SK-N-SH (cell line): ENCODE measurements around the gene IL1RL2. TPM values are rescaled to one million over a fixed set of nuclear protein-coding genes. Genes with fewer than 3 reads are reported as not detected.

Experiments used
- CTCF ChIA-PET: fragments of 300-600, 350-600 bp; formaldehyde crosslinking; extraction: SDS; loops from one replicate; lab custom pipeline; 2021; lab: Yijun Ruan, JAX
- POLR2A ChIA-PET: fragments of 350-600 bp; sonication (Branson Sonifier 250); formaldehyde crosslinking; extraction: SDS; loops from one replicate; lab custom pipeline; 2020; ENCODE audit warnings: antibody characterized with exemption, inconsistent platforms; lab: Yijun Ruan, JAX
- DNase-seq: peaks from one replicate; pipeline ENCODE4 v3.0.0; 2012
- H2AFZ ChIP-seq: fragments of 200-600 bp; sonication (generic); 2 replicates; pipeline ENCODE4 v1.8.1; 2016; ENCODE audit warnings: antibody characterized with exemption, mild to moderate bottlenecking, low read depth
- H3F3A ChIP-seq: fragments of 200-600 bp; sonication (generic); replicated peaks from 2 replicates; pipeline ENCODE3; 2016; ENCODE audit warnings: antibody characterized with exemption, mild to moderate bottlenecking; ENCODE audit not compliant: insufficient read depth
- H3K27ac ChIP-seq, 2 experiments: fragments of 200-500 bp in 1 of 2; fragments of 200-600 bp in 1 of 2; sonication (Bioruptor generic) in 1 of 2; sonication (generic), shearing (Covaris generic) in 1 of 2; 2 replicates each; pipeline versions ENCODE4 v1.5.1 to v1.6.1; 2014 to 2016; ENCODE audit warnings: low read depth in 2 of 2, inconsistent platforms in 1 of 2, low read length in 1 of 2, mild to moderate bottlenecking in 1 of 2, mixed read lengths in 1 of 2
- H3K27me3 ChIP-seq: fragments of 200-600 bp; sonication (generic), shearing (Covaris generic); 2 replicates; pipeline ENCODE4 v1.6.1; 2016; ENCODE audit warnings: mixed run types; ENCODE audit not compliant: insufficient read depth
- H3K36me3 ChIP-seq, 2 experiments: fragments of 200-500 bp in 1 of 2; fragments of 200-600 bp in 1 of 2; sonication (Bioruptor generic) in 1 of 2; sonication (generic) in 1 of 2; replicated peaks in 1 of 2; 2 replicates each; pipeline versions ENCODE3 to v1.5.1; 2014 to 2016; ENCODE audit warnings: low read length in 1 of 2, mild to moderate bottlenecking in 1 of 2; ENCODE audit not compliant: insufficient read depth in 2 of 2, control insufficient read depth in 1 of 2
- H3K4me1 ChIP-seq, 2 experiments: fragments of 200-500 bp in 1 of 2; fragments of 200-600 bp in 1 of 2; sonication (Bioruptor generic) in 1 of 2; sonication (generic), shearing (Covaris generic) in 1 of 2; 2 replicates each; pipeline versions ENCODE4 v1.5.1 to v1.6.1; 2014 to 2016; ENCODE audit warnings: low read depth in 1 of 2, low read length in 1 of 2, mixed run types in 1 of 2; ENCODE audit not compliant: insufficient read depth in 2 of 2, control insufficient read depth in 1 of 2
- H3K4me2 ChIP-seq: fragments of 200-600 bp; sonication (generic), shearing (Covaris generic); 2 replicates; pipeline ENCODE4 v1.6.1; 2017; ENCODE audit warnings: mixed run types
- H3K4me3 ChIP-seq, 2 experiments: fragments of 200-500 bp in 1 of 2; fragments of 200-600 bp in 1 of 2; sonication (Bioruptor generic) in 1 of 2; sonication (generic), shearing (Covaris generic) in 1 of 2; 2 replicates each; pipeline versions ENCODE4 v1.5.1 to v1.8.1; 2014 to 2016; ENCODE audit warnings: low read depth in 2 of 2, inconsistent platforms in 1 of 2, low read length in 1 of 2, mild to moderate bottlenecking in 1 of 2, mixed read lengths in 1 of 2, moderate library complexity in 1 of 2
- H3K79me2 ChIP-seq: fragments of 200-600 bp; sonication (generic); 2 replicates; pipeline ENCODE4 v1.8.1; 2017; ENCODE audit warnings: mild to moderate bottlenecking; ENCODE audit not compliant: insufficient read depth
- H3K9ac ChIP-seq: fragments of 200-600 bp; sonication (generic); 2 replicates; pipeline ENCODE4 v1.6.1; 2017; ENCODE audit warnings: mixed run types
- H3K9me2 ChIP-seq: fragments of 200-600 bp; sonication (generic); 2 replicates; pipeline ENCODE4 v1.6.1; 2017; ENCODE audit warnings: mixed run types
- H3K9me3 ChIP-seq: fragments of 200-600 bp; sonication (generic); 2 replicates; pipeline ENCODE4 v1.6.1; 2017; ENCODE audit warnings: mixed run types, mild to moderate bottlenecking, moderate library complexity
- H4K20me1 ChIP-seq: fragments of 200-600 bp; sonication (generic); 2 replicates; pipeline ENCODE4 v1.6.1; 2017; ENCODE audit warnings: mild to moderate bottlenecking, mixed run types; ENCODE audit not compliant: insufficient read depth
- FOSL2 ChIP-seq: IDR thresholded peaks from 2 replicates; pipeline ENCODE4 v1.4.0; 2012; ENCODE audit warnings: low read depth, mild to moderate bottlenecking, moderate library complexity, borderline replicate concordance
- FOXJ3 ChIP-seq: sonication (generic); formaldehyde crosslinking; IDR thresholded peaks from 2 replicates; pipeline ENCODE4 v1.5.1; 2020; ENCODE audit warnings: mild to moderate bottlenecking, missing genetic modification reagents
- GABPA ChIP-seq: IDR thresholded peaks from 2 replicates; pipeline ENCODE4 v1.4.0; 2012; ENCODE audit warnings: low read depth, mild to moderate bottlenecking
- JUND ChIP-seq: IDR thresholded peaks from 2 replicates; pipeline ENCODE4 v1.4.0; 2012
- MEF2A ChIP-seq: IDR thresholded peaks from 2 replicates; pipeline ENCODE4 v1.4.0; 2012; ENCODE audit warnings: low read depth, borderline replicate concordance
- MXI1 ChIP-seq: IDR thresholded peaks from 2 replicates; pipeline ENCODE4 v1.6.1; 2012; ENCODE audit warnings: mild to moderate bottlenecking, low read depth, low read length, improper control_type of control experiment
- NRF1 ChIP-seq: IDR thresholded peaks from 2 replicates; pipeline ENCODE4 v1.6.1; 2012; ENCODE audit warnings: low read depth, mild to moderate bottlenecking, low read length
- POLR2AphosphoS5 ChIP-seq: IDR thresholded peaks from 2 replicates; pipeline ENCODE4 v1.6.1; 2012; ENCODE audit warnings: low read depth, low read length
- SIN3A ChIP-seq: IDR thresholded peaks from 2 replicates; pipeline ENCODE4 v1.6.1; 2012; ENCODE audit warnings: low read depth, mild to moderate bottlenecking, low read length, moderate library complexity, borderline replicate concordance
- SMC3 ChIP-seq: IDR thresholded peaks from 2 replicates; pipeline ENCODE4 v1.6.1; 2012; ENCODE audit warnings: low read depth, low read length, improper control_type of control experiment
- TCF12 ChIP-seq: IDR thresholded peaks from 2 replicates; pipeline ENCODE4 v1.4.0; 2012
- USF1 ChIP-seq: IDR thresholded peaks from 2 replicates; pipeline ENCODE4 v1.4.0; 2012; ENCODE audit warnings: low read depth, borderline replicate concordance
- polyA plus RNA-seq, 3 experiments: library from polyadenylated mRNA; depleted of rRNA; stranded (reverse); fragments of >200 nt; gene quantifications; 2 replicates each; pipeline ENCODE4 v1.2.3, GENCODE V29; 2012
- TF ChIP-seq, protein P1 (sequence below): fragments of 150-350 bp; IDR thresholded peaks from 2 replicates; pipeline ENCODE4 v1.6.1; 2016; ENCODE audit warnings: mild to moderate bottlenecking, low read depth, low read length
- TF ChIP-seq, protein P2 (sequence below): fragments of 200-600 bp; sonication (generic); IDR thresholded peaks from 2 replicates; pipeline ENCODE4 v1.6.1; 2017; ENCODE audit warnings: antibody characterized with exemption, mild to moderate bottlenecking, moderate library complexity
- TF ChIP-seq, protein P3 (sequence below): IDR thresholded peaks from 2 replicates; pipeline ENCODE4 v1.6.1; 2012; ENCODE audit warnings: mild to moderate bottlenecking, low read depth, low read length, moderate library complexity
- TF ChIP-seq, protein P4 (sequence below): IDR thresholded peaks from 2 replicates; pipeline ENCODE4; 2012

Gene IL1RL2
- polyA plus RNA-seq, 1 of the 3 experiments (the other 2 are of a cell fraction) = 0.05 TPM

- H3K9me3 ChIP-seq = no peaks in the 10 kb centered on the region; the same call in 1 of the 2 replicates
- TF ChIP-seq SIN3A = no peak
- TF ChIP-seq JUND = no peak
- no peak for TF ChIP-seq FOSL2
- TF ChIP-seq, protein P1, sequence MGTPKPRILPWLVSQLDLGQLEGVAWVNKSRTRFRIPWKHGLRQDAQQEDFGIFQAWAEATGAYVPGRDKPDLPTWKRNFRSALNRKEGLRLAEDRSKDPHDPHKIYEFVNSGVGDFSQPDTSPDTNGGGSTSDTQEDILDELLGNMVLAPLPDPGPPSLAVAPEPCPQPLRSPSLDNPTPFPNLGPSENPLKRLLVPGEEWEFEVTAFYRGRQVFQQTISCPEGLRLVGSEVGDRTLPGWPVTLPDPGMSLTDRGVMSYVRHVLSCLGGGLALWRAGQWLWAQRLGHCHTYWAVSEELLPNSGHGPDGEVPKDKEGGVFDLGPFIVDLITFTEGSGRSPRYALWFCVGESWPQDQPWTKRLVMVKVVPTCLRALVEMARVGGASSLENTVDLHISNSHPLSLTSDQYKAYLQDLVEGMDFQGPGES = no peak
- TF ChIP-seq NRF1 = no peak
- TF ChIP-seq, protein P2, sequence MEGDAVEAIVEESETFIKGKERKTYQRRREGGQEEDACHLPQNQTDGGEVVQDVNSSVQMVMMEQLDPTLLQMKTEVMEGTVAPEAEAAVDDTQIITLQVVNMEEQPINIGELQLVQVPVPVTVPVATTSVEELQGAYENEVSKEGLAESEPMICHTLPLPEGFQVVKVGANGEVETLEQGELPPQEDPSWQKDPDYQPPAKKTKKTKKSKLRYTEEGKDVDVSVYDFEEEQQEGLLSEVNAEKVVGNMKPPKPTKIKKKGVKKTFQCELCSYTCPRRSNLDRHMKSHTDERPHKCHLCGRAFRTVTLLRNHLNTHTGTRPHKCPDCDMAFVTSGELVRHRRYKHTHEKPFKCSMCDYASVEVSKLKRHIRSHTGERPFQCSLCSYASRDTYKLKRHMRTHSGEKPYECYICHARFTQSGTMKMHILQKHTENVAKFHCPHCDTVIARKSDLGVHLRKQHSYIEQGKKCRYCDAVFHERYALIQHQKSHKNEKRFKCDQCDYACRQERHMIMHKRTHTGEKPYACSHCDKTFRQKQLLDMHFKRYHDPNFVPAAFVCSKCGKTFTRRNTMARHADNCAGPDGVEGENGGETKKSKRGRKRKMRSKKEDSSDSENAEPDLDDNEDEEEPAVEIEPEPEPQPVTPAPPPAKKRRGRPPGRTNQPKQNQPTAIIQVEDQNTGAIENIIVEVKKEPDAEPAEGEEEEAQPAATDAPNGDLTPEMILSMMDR = no peak
- no peak for TF ChIP-seq USF1
- no peak for TF ChIP-seq FOXJ3
- no peak for TF ChIP-seq MXI1
- TF ChIP-seq, protein P3, sequence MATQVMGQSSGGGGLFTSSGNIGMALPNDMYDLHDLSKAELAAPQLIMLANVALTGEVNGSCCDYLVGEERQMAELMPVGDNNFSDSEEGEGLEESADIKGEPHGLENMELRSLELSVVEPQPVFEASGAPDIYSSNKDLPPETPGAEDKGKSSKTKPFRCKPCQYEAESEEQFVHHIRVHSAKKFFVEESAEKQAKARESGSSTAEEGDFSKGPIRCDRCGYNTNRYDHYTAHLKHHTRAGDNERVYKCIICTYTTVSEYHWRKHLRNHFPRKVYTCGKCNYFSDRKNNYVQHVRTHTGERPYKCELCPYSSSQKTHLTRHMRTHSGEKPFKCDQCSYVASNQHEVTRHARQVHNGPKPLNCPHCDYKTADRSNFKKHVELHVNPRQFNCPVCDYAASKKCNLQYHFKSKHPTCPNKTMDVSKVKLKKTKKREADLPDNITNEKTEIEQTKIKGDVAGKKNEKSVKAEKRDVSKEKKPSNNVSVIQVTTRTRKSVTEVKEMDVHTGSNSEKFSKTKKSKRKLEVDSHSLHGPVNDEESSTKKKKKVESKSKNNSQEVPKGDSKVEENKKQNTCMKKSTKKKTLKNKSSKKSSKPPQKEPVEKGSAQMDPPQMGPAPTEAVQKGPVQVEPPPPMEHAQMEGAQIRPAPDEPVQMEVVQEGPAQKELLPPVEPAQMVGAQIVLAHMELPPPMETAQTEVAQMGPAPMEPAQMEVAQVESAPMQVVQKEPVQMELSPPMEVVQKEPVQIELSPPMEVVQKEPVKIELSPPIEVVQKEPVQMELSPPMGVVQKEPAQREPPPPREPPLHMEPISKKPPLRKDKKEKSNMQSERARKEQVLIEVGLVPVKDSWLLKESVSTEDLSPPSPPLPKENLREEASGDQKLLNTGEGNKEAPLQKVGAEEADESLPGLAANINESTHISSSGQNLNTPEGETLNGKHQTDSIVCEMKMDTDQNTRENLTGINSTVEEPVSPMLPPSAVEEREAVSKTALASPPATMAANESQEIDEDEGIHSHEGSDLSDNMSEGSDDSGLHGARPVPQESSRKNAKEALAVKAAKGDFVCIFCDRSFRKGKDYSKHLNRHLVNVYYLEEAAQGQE = no peak
- TF ChIP-seq, protein P4, sequence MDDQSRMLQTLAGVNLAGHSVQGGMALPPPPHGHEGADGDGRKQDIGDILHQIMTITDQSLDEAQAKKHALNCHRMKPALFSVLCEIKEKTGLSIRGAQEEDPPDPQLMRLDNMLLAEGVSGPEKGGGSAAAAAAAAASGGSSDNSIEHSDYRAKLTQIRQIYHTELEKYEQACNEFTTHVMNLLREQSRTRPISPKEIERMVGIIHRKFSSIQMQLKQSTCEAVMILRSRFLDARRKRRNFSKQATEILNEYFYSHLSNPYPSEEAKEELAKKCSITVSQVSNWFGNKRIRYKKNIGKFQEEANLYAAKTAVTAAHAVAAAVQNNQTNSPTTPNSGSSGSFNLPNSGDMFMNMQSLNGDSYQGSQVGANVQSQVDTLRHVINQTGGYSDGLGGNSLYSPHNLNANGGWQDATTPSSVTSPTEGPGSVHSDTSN = no peak
- no peak for TF ChIP-seq SMC3
- no peak for TF ChIP-seq TCF12
- no peak for TF ChIP-seq MEF2A
- no peak for TF ChIP-seq POLR2AphosphoS5
- TF ChIP-seq GABPA = no peak
- TF ChIP-seq, all 33 proteins: peak for 0
- Histone ChIP-seq H3K36me3 (no peaks in the 10 kb centered on the region), H3K27me3 (no peaks in the 10 kb centered on the region), H3K79me2 (no peaks in the 10 kb centered on the region), H3K27ac (no peak overlapping the region), H3K4me2 (no peak overlapping the region), H3K9me2 (no peaks in the 10 kb centered on the region), H3K4me3 (no peak overlapping the region), H2AFZ (no peak overlapping the region), H3K9ac (no peak overlapping the region), H4K20me1 (no peaks in the 10 kb centered on the region), H3F3A (no peaks in the 10 kb centered on the region), H3K4me1 (no peaks in the 10 kb centered on the region)
- CTCF ChIA-PET = interaction anchor here (0.6 kb wide), 1 partner anchor 84 kb away, joined by 4 read pairs; no protein-coding TSS in a partner anchor
- DNase-seq = no peak
- POLR2A ChIA-PET = no interaction called here
These were observed 17.8 kb downstream of the IL1RL2 start for GRCh38 chr2:102204638-102205037.
